Upper lobe of left lung (tissue), 4 donors: ENCODE data around the gene PDE11A.

Experiments
- CTCF ChIP-seq, 6 experiments: fragments of 450-650 bp in 4 of 6; fragments of 200-600 bp in 2 of 6; sonication (generic) in 2 of 6; IDR thresholded peaks; one replicate each; pipeline ENCODE4 v1.5.1; 2016 to 2019; ENCODE audit warnings: antibody characterized with exemption in 6 of 6
- EP300 ChIP-seq, 4 donors: sonication (generic); formaldehyde crosslinking; IDR thresholded peaks; one replicate each; pipeline ENCODE4 v1.5.1; 2017; ENCODE audit warnings: antibody characterized with exemption in 4 of 4, control low read depth in 2 of 4
- POLR2A ChIP-seq, 4 donors: fragments of 450-650 bp; IDR thresholded peaks; one replicate each; pipeline ENCODE4 v1.5.1; 2016 to 2017; ENCODE audit warnings: antibody characterized with exemption in 4 of 4, mild to moderate bottlenecking in 2 of 4
- POLR2AphosphoS5 ChIP-seq, 2 donors: sonication (generic); formaldehyde crosslinking; IDR thresholded peaks; one replicate each; pipeline ENCODE4 v1.5.1; 2017; ENCODE audit warnings: antibody characterized with exemption in 2 of 2

GRCh38 chr2:178006710-178007109, 65.9 kb downstream of the PDE11A start:
- TF ChIP-seq POLR2A (IDR thresholded peaks at IDR 0.05) (no peak), CTCF (IDR thresholded peaks at IDR 0.05) (no peak), EP300 (IDR thresholded peaks at IDR 0.05) (no peak), POLR2AphosphoS5 (IDR thresholded peaks at IDR 0.05) (no peak)
